IPS-20b (cell line): ENCODE data around the gene HAUS3.

Experiments
- H3K27ac ChIP-seq: one replicate; pipeline ENCODE4 v1.5.1; 2013; ENCODE audit warnings: low read length
- H3K27me3 ChIP-seq: 2 replicates; pipeline ENCODE4 v1.6.1; 2013; ENCODE audit warnings: mild to moderate bottlenecking, low read length, inconsistent platforms; ENCODE audit not compliant: insufficient read depth
- H3K36me3 ChIP-seq: 2 replicates; pipeline ENCODE4 v1.6.1; 2013; ENCODE audit warnings: low read depth, mild to moderate bottlenecking, inconsistent platforms, low read length, moderate library complexity; ENCODE audit not compliant: insufficient read depth
- H3K4me1 ChIP-seq: 2 replicates; pipeline ENCODE4 v1.6.1; 2013; ENCODE audit warnings: mild to moderate bottlenecking, control low read depth, inconsistent platforms, low read length, moderate library complexity; ENCODE audit not compliant: insufficient read depth
- H3K4me3 ChIP-seq: 2 replicates; pipeline ENCODE4 v1.5.1; 2013; ENCODE audit warnings: mild to moderate bottlenecking, low read length, inconsistent platforms
- H3K9ac ChIP-seq: 2 replicates; pipeline ENCODE4 v1.6.1; 2013; ENCODE audit warnings: low read depth, mild to moderate bottlenecking, inconsistent platforms, low read length, moderate library complexity
- H3K9me3 ChIP-seq: 2 replicates; pipeline ENCODE4 v1.6.1; 2013; ENCODE audit warnings: mild to moderate bottlenecking, low read depth, low read length, inconsistent platforms; ENCODE audit not compliant: insufficient read depth

Gene HAUS3

DNA sequence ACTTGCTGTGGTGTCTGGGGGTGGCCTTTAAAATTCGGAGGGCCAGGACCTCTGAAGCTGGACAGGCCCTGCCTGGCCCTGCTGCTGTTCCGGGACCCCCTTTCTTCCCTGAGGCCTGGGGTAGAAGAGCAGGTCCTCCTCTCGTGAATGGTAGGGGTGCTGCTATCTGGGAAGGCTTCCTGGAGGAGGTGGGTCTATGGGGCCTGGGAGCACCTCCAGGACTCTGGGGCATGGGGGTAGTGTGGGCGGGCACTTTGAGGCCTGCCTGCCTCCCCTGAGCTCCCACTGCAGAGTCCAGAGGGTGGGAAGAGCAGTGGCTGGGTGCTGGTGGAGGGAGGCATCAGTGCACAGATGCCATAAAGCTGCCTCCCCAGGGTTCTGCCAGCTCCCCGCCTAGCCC lies 24.9 kb upstream of the HAUS3 start:
- Histone ChIP-seq H3K27me3 (peaks cover 4% of the 10 kb centered on the region; the same call in 1 of the 2 replicates), H3K36me3 (no peaks in the 10 kb centered on the region), H3K27ac (no peak overlapping the region), H3K4me1 (peaks cover 4% of the 10 kb centered on the region; the same call in 1 of the 2 replicates), H3K9ac (no peak overlapping the region), H3K9me3 (no peaks in the 10 kb centered on the region), H3K4me3 (no peak overlapping the region)

DNA sequence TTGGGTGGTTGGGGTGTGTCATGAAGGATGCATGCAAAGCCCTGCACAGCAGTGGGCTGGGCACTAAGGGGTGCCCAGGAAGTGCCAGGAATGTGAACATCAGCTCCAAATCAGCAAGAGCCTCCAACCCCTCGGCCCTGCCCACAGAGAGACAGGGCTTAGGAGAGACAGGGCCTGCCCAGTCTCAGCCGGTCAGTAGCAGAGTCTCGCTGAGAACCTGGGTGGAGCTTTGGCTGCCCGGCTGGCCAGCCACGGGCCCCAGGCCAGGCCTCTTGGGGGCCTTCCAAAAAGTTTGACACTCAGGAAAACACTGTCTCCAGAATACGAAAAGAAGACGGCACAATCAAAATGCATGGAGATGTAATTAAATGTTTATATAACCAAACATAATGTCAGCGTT lies 24.3 kb upstream of the HAUS3 start:
- H3K27ac ChIP-seq: no peak overlapping the region
- H3K36me3 ChIP-seq: no peaks in the 10 kb centered on the region
- H3K4me1 ChIP-seq: peaks cover 4% of the 10 kb centered on the region; the same call in 1 of the 2 replicates
- no peak overlapping the region for H3K4me3 ChIP-seq
- H3K9ac ChIP-seq: no peak overlapping the region
- H3K27me3 ChIP-seq: peaks cover 4% of the 10 kb centered on the region; the same call in 1 of the 2 replicates
- no peaks in the 10 kb centered on the region for H3K9me3 ChIP-seq

DNA sequence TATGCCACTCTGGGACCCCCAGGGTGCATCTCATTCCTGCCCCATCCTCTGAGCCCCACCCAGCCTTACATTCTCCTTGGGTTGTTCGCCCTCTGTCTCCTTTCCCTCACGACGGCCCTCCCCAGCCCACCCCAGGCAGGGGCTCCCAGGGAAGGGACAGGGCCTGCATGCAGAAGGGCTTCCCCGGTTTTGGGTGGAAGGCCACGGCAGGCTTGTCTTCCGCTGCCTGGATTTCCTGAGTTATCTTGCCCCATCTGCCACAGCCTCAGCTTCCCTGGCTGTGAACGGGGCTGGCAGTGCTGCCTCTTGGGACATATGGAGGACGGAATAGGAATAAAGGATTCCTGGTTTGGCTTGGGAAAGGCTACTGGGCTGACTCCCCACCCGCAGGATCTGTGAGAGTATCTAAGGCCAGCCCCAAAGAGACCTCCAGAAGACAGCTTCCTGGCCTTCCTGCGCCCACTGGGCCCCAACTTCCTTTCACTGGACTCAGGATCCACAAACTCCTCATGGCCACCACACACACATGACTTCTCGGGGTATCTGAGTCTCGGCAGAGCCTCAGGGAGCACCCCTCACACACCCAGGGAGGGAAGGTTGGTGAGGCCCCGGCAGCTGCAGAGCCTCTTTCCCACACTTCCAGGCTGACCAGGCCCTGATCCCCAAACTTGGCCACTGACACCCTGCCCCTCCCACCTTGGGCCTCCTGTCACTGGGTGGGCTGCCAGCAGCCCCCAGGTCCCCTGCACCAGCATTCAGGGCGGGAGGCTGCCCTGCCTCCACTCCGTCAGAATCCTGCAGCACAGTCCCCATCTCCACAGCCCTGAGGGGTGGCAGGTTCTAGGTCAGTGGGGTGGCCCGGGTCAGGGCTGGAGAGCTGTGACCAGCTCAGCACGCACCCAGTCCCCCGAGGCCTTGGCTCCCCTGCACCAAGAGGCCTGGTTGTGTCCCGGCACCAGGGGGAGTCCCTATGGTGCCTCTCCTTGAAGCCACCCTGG lies 23.5 kb upstream of the HAUS3 start:
- H3K27ac ChIP-seq: no peak overlapping the region
- peaks cover 4% of the 10 kb centered on the region; the same call in 1 of the 2 replicates for H3K4me1 ChIP-seq
- H3K36me3 ChIP-seq: no peaks in the 10 kb centered on the region
- no peaks in the 10 kb centered on the region for H3K9me3 ChIP-seq
- no peak overlapping the region for H3K9ac ChIP-seq
- no peak overlapping the region for H3K4me3 ChIP-seq
- peaks cover 4% of the 10 kb centered on the region; the same call in 1 of the 2 replicates for H3K27me3 ChIP-seq

DNA sequence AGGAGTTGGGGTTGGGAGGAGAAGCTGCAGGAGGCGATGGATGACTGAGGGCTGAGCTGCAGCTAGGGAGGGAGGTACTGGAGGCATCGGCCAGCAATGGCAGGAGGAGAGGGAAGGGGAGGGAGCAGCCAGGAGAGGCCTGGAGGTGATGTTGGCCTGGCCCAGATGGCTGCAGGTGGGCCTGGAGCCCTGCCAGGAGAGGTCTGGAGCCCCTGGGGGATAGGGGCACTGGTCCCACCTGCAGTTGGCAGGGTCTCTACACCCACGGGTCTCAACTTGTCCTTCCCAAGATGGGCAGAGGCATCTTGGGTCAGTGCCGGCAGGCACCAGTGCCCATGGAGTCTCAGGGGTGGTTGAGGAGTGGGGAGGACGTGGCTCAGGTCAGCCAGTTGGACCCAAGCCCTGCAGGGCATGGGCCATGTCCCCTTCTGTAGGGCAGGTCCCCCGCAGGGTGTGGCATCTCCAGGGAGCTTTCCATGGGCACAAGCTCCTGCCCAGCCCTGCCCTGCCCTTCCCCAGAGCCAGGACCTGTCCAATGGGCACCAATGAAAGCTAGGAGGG lies 22.6 kb upstream of the HAUS3 start:
- Histone ChIP-seq H3K4me3 (no peak overlapping the region), H3K36me3 (no peaks in the 10 kb centered on the region), H3K27ac (no peak overlapping the region), H3K27me3 (peaks cover 4% of the 10 kb centered on the region; the same call in 1 of the 2 replicates), H3K9me3 (no peaks in the 10 kb centered on the region), H3K4me1 (peaks cover 4% of the 10 kb centered on the region; the same call in 1 of the 2 replicates), H3K9ac (no peak overlapping the region)

DNA sequence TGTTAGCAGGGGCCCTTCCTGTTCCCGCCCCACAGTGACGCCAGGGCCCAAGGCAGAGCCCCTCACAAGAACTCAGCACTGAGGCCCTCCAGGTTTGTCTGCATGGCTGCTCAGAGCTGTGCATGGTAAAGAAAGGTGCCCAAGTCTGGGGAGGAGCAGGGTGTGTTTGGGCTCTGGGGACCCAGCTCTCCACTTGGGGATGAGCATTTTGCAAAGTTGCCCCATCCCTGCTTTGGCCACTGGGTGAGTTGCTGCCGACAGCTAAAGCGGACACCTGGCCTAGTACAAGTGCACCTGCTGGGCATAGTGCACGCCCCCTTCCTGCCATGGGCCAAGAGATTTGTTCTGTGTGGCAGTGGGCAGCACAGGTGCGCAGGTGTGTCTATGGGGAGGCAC lies 22.0 kb upstream of the HAUS3 start:
- Histone ChIP-seq H3K9ac (no peak overlapping the region), H3K27ac (no peak overlapping the region), H3K4me1 (peaks cover under 1% of the 10 kb centered on the region; the same call in 1 of the 2 replicates)

DNA sequence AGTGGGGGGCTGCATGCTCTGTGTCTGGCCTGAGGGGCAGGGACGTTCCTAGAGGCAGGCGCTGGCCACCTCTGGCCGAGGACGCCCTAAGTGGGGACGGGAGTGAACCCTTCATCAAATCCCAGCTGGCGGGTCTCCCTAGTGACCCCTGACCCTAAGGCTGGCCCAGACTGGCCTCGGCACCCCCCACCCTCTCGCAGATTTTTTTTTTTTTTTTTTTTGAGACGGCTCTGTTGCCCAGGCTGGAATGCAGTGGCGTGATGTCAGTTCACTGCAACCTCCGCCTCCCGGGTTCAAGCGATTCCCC lies 21.0 kb upstream of the HAUS3 start:
- Histone ChIP-seq H3K9me3 (no peaks in the 10 kb centered on the region), H3K27ac (no peak overlapping the region), H3K4me1 (no peaks in the 10 kb centered on the region), H3K9ac (peak overlapping the region; percentile 72; the same call in 1 of the 2 replicates), H3K36me3 (no peaks in the 10 kb centered on the region), H3K27me3 (peaks cover 4% of the 10 kb centered on the region; the same call in 1 of the 2 replicates), H3K4me3 (peak overlapping the region; percentile 66; the same call in 1 of the 2 replicates)

More for the DNA sequence above, 22.0 kb upstream of the HAUS3 start:
- peaks cover 4% of the 10 kb centered on the region; the same call in 1 of the 2 replicates for H3K27me3 ChIP-seq
- no peaks in the 10 kb centered on the region for H3K9me3 ChIP-seq
- no peaks in the 10 kb centered on the region for H3K36me3 ChIP-seq
- H3K4me3 ChIP-seq: no peak overlapping the region

DNA sequence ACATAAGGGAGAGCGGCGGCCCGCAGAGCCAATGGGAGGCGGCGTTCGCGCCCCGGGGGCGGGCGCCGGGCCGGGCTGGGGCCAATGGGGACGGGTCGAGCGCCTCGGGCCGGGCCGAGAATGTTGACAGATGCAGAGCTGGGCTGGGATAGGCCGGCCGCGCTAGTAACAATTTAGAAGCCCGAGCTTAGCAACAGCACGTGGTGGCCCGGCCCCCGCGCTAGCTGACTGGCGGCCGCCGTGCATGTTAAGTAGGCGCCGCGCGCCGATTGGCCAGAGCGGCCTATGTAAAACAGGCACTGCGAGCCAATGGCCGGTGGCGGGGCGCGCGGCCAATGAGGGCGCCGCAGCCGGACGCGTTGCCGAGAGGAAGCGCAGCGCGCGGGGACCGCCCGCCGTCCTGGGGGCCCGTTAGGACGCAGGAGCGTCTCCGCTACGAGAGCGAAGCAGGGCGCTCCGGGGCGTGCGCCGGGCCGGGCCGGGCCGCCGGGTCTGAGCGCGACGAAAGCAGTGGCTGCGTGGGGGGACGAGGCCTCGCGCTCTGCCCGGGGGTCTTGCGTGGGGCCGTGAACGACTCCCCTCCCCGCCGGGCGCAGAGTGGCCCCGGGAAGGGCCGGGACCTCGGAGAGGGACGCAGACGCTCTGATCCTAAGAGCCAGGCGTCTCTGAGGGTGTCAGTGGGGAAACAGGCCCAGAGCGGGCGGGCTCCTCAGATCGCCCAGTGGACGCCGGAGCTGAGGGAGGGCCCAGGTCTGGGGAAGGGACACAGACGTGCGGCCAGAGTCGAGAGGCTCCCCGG lies 20.4 kb upstream of the HAUS3 start:
- peak overlapping the region; percentile 66; the same call in 1 of the 2 replicates for H3K4me3 ChIP-seq
- peaks cover 4% of the 10 kb centered on the region; the same call in 1 of the 2 replicates for H3K27me3 ChIP-seq
- no peaks in the 10 kb centered on the region for H3K4me1 ChIP-seq
- no peaks in the 10 kb centered on the region for H3K36me3 ChIP-seq
- H3K9ac ChIP-seq: peak overlapping the region; percentile 72; the same call in 1 of the 2 replicates
- no peaks in the 10 kb centered on the region for H3K9me3 ChIP-seq
- H3K27ac ChIP-seq: no peak overlapping the region

DNA sequence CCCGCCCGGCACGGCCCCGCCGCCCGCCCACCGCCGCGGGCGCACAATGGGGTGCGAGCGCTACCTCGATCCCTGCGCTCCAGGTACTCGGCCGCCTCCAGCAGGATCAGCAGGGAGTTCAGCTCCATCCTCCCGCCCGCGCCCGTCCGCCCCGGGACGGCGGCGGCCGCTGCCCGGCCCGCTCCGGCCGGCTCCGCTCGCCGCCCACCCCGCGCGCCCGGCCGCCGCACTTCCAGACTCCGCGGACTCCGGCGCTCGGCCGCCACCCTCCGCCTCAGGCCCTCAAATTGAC lies 19.9 kb upstream of the HAUS3 start, which contains the start of gene MXD4:
TSS of gene MXD4 (minus strand) at position 257 of the 292 bp plus-strand sequence. CDS start at position 128, 129 bp downstream.
- no peaks in the 10 kb centered on the region for H3K4me1 ChIP-seq

DNA sequence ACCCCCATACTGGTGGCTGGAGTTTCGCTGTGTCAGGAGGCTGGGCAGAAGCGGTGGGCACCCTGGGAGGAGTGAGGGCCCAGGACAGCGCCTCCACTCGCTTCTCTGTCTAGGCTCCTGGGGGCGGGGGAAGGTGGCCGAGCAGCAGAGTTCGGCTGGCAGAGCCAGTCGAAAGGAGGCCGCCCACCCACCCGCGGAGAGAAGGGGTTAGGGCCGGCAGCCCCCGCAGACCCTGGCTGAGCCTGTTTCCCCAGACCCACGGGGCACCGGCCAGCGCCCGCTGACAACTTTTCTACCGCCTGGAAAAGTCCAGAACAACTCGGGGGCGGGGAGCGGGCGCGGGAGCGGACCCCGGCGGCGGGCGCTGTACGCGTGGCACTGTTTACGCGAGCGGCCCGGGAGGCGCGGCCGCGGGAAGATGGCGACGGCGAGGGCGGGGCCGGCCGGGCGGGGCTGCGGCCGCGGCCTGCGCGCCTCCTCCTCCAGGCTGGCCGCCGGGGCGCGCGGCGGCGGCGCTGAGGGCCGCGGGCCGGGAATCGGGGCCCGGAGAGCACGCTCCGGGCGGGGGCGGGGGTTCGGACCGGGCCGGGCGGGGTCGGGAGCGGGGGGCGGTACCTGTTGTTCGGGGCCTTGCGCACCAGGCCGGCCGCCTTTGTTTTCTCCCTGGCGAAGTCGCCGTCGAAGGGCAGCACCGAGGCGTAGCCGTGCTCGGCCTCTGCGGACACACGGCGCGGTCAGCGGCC lies 19.4 kb upstream of the HAUS3 start:
- Histone ChIP-seq H3K36me3 (no peaks in the 10 kb centered on the region), H3K9ac (peak overlapping the region; percentile 58; the same call in 1 of the 2 replicates), H3K27ac (no peak overlapping the region), H3K4me3 (peak overlapping the region; percentile 73), H3K27me3 (peaks cover 4% of the 10 kb centered on the region; the same call in 1 of the 2 replicates), H3K9me3 (no peaks in the 10 kb centered on the region), H3K4me1 (no peaks in the 10 kb centered on the region)

More for the DNA sequence above, 19.9 kb upstream of the HAUS3 start, which contains the start of gene MXD4:
- Histone ChIP-seq H3K9me3 (no peaks in the 10 kb centered on the region), H3K36me3 (no peaks in the 10 kb centered on the region), H3K9ac (peak within 1 kb of the TSS; percentile 72; the same call in 1 of the 2 replicates), H3K27me3 (peaks cover 4% of the 10 kb centered on the region; the same call in 1 of the 2 replicates), H3K27ac (no peak within 1 kb of the TSS), H3K4me3 (peak within 1 kb of the TSS; percentile 73)

DNA sequence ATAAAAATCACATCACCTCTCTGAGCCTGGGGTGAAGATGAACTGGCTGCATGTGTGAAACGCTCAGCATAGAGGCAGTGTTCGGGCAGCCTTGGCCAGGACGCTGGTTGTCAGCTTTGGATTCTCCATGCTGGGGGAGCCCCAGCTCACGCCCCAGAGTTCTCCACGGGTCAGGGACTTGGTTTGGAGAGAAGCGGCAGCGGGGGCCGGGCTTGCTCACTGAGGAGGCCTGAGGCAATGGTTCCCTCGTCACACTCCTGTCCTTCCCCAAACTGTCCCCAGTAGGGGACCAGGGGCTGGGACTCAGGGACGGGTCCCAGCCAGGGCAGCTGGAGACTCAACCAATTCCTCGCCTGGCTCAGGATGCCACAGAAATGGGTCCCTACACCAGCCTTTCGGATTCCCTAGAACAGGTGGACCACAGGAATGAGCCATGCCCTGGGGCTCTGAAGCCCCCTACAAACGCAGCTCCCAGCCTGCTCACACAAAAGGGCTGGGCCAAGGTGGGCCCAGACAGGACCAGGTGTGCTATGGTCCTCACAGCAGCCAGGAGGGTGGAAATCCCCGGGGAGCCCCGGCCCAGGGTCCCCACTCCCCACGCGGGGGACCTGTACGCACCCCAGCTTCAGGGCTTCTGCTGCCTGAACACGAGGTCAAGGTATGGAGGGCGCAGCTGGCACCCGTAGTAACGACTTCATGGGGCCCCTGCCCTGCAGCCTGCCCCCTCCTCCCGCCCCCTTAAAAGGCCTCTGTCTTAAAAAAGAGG lies 18.6 kb upstream of the HAUS3 start:
- H3K9me3 ChIP-seq: no peaks in the 10 kb centered on the region
- no peaks in the 10 kb centered on the region for H3K4me1 ChIP-seq
- peak overlapping the region; percentile 58; the same call in 1 of the 2 replicates for H3K9ac ChIP-seq
- no peak overlapping the region for H3K27ac ChIP-seq
- H3K36me3 ChIP-seq: no peaks in the 10 kb centered on the region
- peak overlapping the region; percentile 73; the same call in 1 of the 2 replicates for H3K4me3 ChIP-seq
- H3K27me3 ChIP-seq: peaks cover 4% of the 10 kb centered on the region; the same call in 1 of the 2 replicates
